Measurements from ENCODE around the gene DSE. TPM values are rescaled to one million over a fixed set of nuclear protein-coding genes. Genes with fewer than 3 reads are reported as not detected.

Gene DSE
- polyA plus RNA-seq, 1 donor, result 16.8 TPM

GRCh38 chr6:116467514-116467913 lies 96.8 kb downstream of the DSE start:
- Histone ChIP-seq H3K27ac (ENCODE audit: low read length) (no peak overlapping the region), H3K36me3 (ENCODE audit: control insufficient read depth, insufficient read depth, low read length) (no peaks in the 10 kb centered on the region), H3K9me3 (ENCODE audit: control insufficient read depth, low read depth, low read length) (no peaks in the 10 kb centered on the region), H3K4me3 (ENCODE audit: low read length) (no peak overlapping the region), H3K4me1 (ENCODE audit: control insufficient read depth, insufficient read depth, low read length) (peaks cover under 1% of the 10 kb centered on the region), H3K27me3 (ENCODE audit: control insufficient read depth, insufficient read depth, low read length) (peaks cover 11% of the 10 kb centered on the region)
- DNase-seq, result no peak

GRCh38 chr6:116468293-116468692 lies 97.5 kb downstream of the DSE start:
- Histone ChIP-seq H3K36me3 (ENCODE audit: control insufficient read depth, insufficient read depth, low read length) (no peaks in the 10 kb centered on the region), H3K4me1 (ENCODE audit: control insufficient read depth, insufficient read depth, low read length) (no peaks in the 10 kb centered on the region), H3K27ac (ENCODE audit: low read length) (no peak overlapping the region), H3K4me3 (ENCODE audit: low read length) (no peak overlapping the region), H3K27me3 (ENCODE audit: control insufficient read depth, insufficient read depth, low read length) (peaks cover 5% of the 10 kb centered on the region), H3K9me3 (ENCODE audit: control insufficient read depth, low read depth, low read length) (no peaks in the 10 kb centered on the region)
- whole genome bisulfite sequencing (ENCODE audit: insufficient coverage, low lambda C conversion rate), result no CpG with 5 or more reads among the region's 1 CpG
- no peak for DNase-seq

- no CpG with 5 or more reads among the region's 1 CpG for WGBS (ENCODE audit: insufficient coverage, low lambda C conversion rate)
- Histone ChIP-seq H3K27me3 (ENCODE audit: control insufficient read depth, insufficient read depth, low read length) (no peaks in the 10 kb centered on the region), H3K36me3 (ENCODE audit: control insufficient read depth, insufficient read depth, low read length) (no peaks in the 10 kb centered on the region), H3K27ac (ENCODE audit: low read length) (no peak overlapping the region), H3K4me1 (ENCODE audit: control insufficient read depth, insufficient read depth, low read length) (no peaks in the 10 kb centered on the region), H3K4me3 (ENCODE audit: low read length) (no peak overlapping the region), H3K9me3 (ENCODE audit: control insufficient read depth, low read depth, low read length) (no peaks in the 10 kb centered on the region)
- no peak for DNase-seq
Measured at GRCh38 chr6:116471531-116471930, 100.8 kb downstream of the DSE start.

- Histone ChIP-seq H3K4me1 (ENCODE audit: control insufficient read depth, insufficient read depth, low read length) (no peaks in the 10 kb centered on the region), H3K27ac (ENCODE audit: low read length) (no peak overlapping the region), H3K4me3 (ENCODE audit: low read length) (no peak overlapping the region), H3K36me3 (ENCODE audit: control insufficient read depth, insufficient read depth, low read length) (no peaks in the 10 kb centered on the region), H3K9me3 (ENCODE audit: control insufficient read depth, low read depth, low read length) (no peaks in the 10 kb centered on the region), H3K27me3 (ENCODE audit: control insufficient read depth, insufficient read depth, low read length) (no peaks in the 10 kb centered on the region)
- WGBS (ENCODE audit: insufficient coverage, low lambda C conversion rate), result no CpG with 5 or more reads among the region's 3 CpGs
- no peak for DNase-seq
Measured at GRCh38 chr6:116472706-116473105, 102.0 kb downstream of the DSE start.

GRCh38 chr6:116475141-116475540 lies 104.4 kb downstream of the DSE start:
- H3K36me3 ChIP-seq (ENCODE audit: control insufficient read depth, insufficient read depth, low read length), result no peaks in the 10 kb centered on the region
- no peak overlapping the region for H3K27ac ChIP-seq (ENCODE audit: low read length)
- no peaks in the 10 kb centered on the region for H3K4me1 ChIP-seq (ENCODE audit: control insufficient read depth, insufficient read depth, low read length)
- H3K9me3 ChIP-seq (ENCODE audit: control insufficient read depth, low read depth, low read length), result no peaks in the 10 kb centered on the region
- H3K27me3 ChIP-seq (ENCODE audit: control insufficient read depth, insufficient read depth, low read length), result no peaks in the 10 kb centered on the region
- no peak overlapping the region for H3K4me3 ChIP-seq (ENCODE audit: low read length)
- no peak for DNase-seq
- 83% methylated on average over 1 of the region's 1 CpG for WGBS (ENCODE audit: insufficient coverage, low lambda C conversion rate)

GRCh38 chr6:116476002-116476678 lies 105.4 kb downstream of the DSE start:
- Histone ChIP-seq H3K36me3 (ENCODE audit: control insufficient read depth, insufficient read depth, low read length) (no peaks in the 10 kb centered on the region), H3K27ac (ENCODE audit: low read length) (no peak overlapping the region), H3K27me3 (ENCODE audit: control insufficient read depth, insufficient read depth, low read length) (no peaks in the 10 kb centered on the region), H3K9me3 (ENCODE audit: control insufficient read depth, low read depth, low read length) (no peaks in the 10 kb centered on the region), H3K4me3 (ENCODE audit: low read length) (no peak overlapping the region), H3K4me1 (ENCODE audit: control insufficient read depth, insufficient read depth, low read length) (no peaks in the 10 kb centered on the region)
- no peak for DNase-seq
- WGBS (ENCODE audit: insufficient coverage, low lambda C conversion rate), result no CpG with 5 or more reads among the region's 5 CpGs

GRCh38 chr6:116482780-116483179 lies 112.0 kb downstream of the DSE start:
- Histone ChIP-seq H3K36me3 (ENCODE audit: control insufficient read depth, insufficient read depth, low read length) (no peaks in the 10 kb centered on the region), H3K27ac (ENCODE audit: low read length) (no peak overlapping the region), H3K9me3 (ENCODE audit: control insufficient read depth, low read depth, low read length) (peaks cover 2% of the 10 kb centered on the region), H3K27me3 (ENCODE audit: control insufficient read depth, insufficient read depth, low read length) (no peaks in the 10 kb centered on the region), H3K4me3 (ENCODE audit: low read length) (no peak overlapping the region), H3K4me1 (ENCODE audit: control insufficient read depth, insufficient read depth, low read length) (peaks cover 2% of the 10 kb centered on the region)
- WGBS (ENCODE audit: insufficient coverage, low lambda C conversion rate), result 82% methylated on average over 1 of the region's 1 CpG
- no peak for DNase-seq

- no peaks in the 10 kb centered on the region for H3K36me3 ChIP-seq (ENCODE audit: control insufficient read depth, insufficient read depth, low read length)
- WGBS (ENCODE audit: insufficient coverage, low lambda C conversion rate), result 20% methylated on average over 1 of the region's 2 CpGs
- H3K4me1 ChIP-seq (ENCODE audit: control insufficient read depth, insufficient read depth, low read length), result peaks cover 2% of the 10 kb centered on the region
- H3K27me3 ChIP-seq (ENCODE audit: control insufficient read depth, insufficient read depth, low read length), result no peaks in the 10 kb centered on the region
- no peak overlapping the region for H3K4me3 ChIP-seq (ENCODE audit: low read length)
- H3K9me3 ChIP-seq (ENCODE audit: control insufficient read depth, low read depth, low read length), result peaks cover 2% of the 10 kb centered on the region
- H3K27ac ChIP-seq (ENCODE audit: low read length), result no peak overlapping the region
- no peak for DNase-seq
Measured at GRCh38 chr6:116483616-116484015, 112.9 kb downstream of the DSE start.

- DNase-seq, result no peak
- H3K9me3 ChIP-seq (ENCODE audit: control insufficient read depth, low read depth, low read length), result peaks cover 2% of the 10 kb centered on the region
- no peaks in the 10 kb centered on the region for H3K36me3 ChIP-seq (ENCODE audit: control insufficient read depth, insufficient read depth, low read length)
- H3K27ac ChIP-seq (ENCODE audit: low read length), result no peak overlapping the region
- no peak overlapping the region for H3K4me3 ChIP-seq (ENCODE audit: low read length)
- peaks cover 2% of the 10 kb centered on the region for H3K4me1 ChIP-seq (ENCODE audit: control insufficient read depth, insufficient read depth, low read length)
- H3K27me3 ChIP-seq (ENCODE audit: control insufficient read depth, insufficient read depth, low read length), result no peaks in the 10 kb centered on the region
- WGBS (ENCODE audit: insufficient coverage, low lambda C conversion rate), result 60% methylated on average over 1 of the region's 5 CpGs
Measured at GRCh38 chr6:116485559-116486184, 114.9 kb downstream of the DSE start.

GRCh38 chr6:116491610-116492330 lies 121.0 kb downstream of the DSE start:
- H3K27ac ChIP-seq (ENCODE audit: low read length), result no peak overlapping the region
- H3K27me3 ChIP-seq (ENCODE audit: control insufficient read depth, insufficient read depth, low read length), result no peaks in the 10 kb centered on the region
- no peaks in the 10 kb centered on the region for H3K4me1 ChIP-seq (ENCODE audit: control insufficient read depth, insufficient read depth, low read length)
- no peaks in the 10 kb centered on the region for H3K36me3 ChIP-seq (ENCODE audit: control insufficient read depth, insufficient read depth, low read length)
- H3K9me3 ChIP-seq (ENCODE audit: control insufficient read depth, low read depth, low read length), result no peaks in the 10 kb centered on the region
- WGBS (ENCODE audit: insufficient coverage, low lambda C conversion rate), result 100% methylated on average over 1 of the region's 1 CpG
- H3K4me3 ChIP-seq (ENCODE audit: low read length), result no peak overlapping the region
- no peak for DNase-seq
